NB4 (cell line): ENCODE data around the gene RCE1.
A peak's percentile ranks its signal among the peaks of the same experiment; 100 is the strongest.

Experiments
- DNase-seq: peaks from one replicate; pipeline ENCODE4 v3.0.0; 2010; ENCODE audit warnings: low read depth
- H3K4me3 ChIP-seq: one replicate; pipeline ENCODE4 v1.5.1; 2011; ENCODE audit warnings: mild to moderate bottlenecking, low read depth, low read length, moderate library complexity
- MYC ChIP-seq: IDR thresholded peaks from 2 replicates; pipeline ENCODE4 v1.6.1; 2011; ENCODE audit warnings: low read depth, low read length
- POLR2A ChIP-seq: IDR thresholded peaks from 2 replicates; pipeline ENCODE4 v1.6.1; 2011; ENCODE audit warnings: mild to moderate bottlenecking; ENCODE audit not compliant: insufficient read length; ENCODE audit errors: extremely low read depth
- TF ChIP-seq, protein P1 (sequence below): IDR thresholded peaks from one replicate; pipeline ENCODE4 v1.5.1; 2012; ENCODE audit warnings: low read depth, low read length
- TF ChIP-seq, protein P2 (sequence below): IDR thresholded peaks from 2 replicates; pipeline ENCODE4 v1.6.1; 2011; ENCODE audit warnings: low read depth, low read length

RCE1 gene

GRCh38 chr11:66850588-66851238 lies 7.5 kb downstream of the RCE1 start:
- H3K4me3 ChIP-seq = no peak overlapping the region
- TF ChIP-seq MYC (no peak), POLR2A (no peak)
- TF ChIP-seq, protein P1, sequence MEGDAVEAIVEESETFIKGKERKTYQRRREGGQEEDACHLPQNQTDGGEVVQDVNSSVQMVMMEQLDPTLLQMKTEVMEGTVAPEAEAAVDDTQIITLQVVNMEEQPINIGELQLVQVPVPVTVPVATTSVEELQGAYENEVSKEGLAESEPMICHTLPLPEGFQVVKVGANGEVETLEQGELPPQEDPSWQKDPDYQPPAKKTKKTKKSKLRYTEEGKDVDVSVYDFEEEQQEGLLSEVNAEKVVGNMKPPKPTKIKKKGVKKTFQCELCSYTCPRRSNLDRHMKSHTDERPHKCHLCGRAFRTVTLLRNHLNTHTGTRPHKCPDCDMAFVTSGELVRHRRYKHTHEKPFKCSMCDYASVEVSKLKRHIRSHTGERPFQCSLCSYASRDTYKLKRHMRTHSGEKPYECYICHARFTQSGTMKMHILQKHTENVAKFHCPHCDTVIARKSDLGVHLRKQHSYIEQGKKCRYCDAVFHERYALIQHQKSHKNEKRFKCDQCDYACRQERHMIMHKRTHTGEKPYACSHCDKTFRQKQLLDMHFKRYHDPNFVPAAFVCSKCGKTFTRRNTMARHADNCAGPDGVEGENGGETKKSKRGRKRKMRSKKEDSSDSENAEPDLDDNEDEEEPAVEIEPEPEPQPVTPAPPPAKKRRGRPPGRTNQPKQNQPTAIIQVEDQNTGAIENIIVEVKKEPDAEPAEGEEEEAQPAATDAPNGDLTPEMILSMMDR = no peak
- TF ChIP-seq, protein P2, sequence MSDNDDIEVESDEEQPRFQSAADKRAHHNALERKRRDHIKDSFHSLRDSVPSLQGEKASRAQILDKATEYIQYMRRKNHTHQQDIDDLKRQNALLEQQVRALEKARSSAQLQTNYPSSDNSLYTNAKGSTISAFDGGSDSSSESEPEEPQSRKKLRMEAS = no peak
- DNase-seq = no peak

GRCh38 chr11:66851239-66851596 lies 8.0 kb downstream of the RCE1 start:
- DNase-seq = no peak
- TF ChIP-seq, protein P2 = no peak
- TF ChIP-seq POLR2A = no peak
- no peak for TF ChIP-seq MYC

GRCh38 chr11:66851698-66852465 lies 8.6 kb downstream of the RCE1 start:
- no peak overlapping the region for H3K4me3 ChIP-seq
- no peak for DNase-seq
- TF ChIP-seq POLR2A = no peak
- no peak for TF ChIP-seq MYC
- TF ChIP-seq, protein P1 = peak; percentile 4
- TF ChIP-seq, protein P2 = no peak

More at GRCh38 chr11:66851239-66851596, 8.0 kb downstream of the RCE1 start:
- no peak overlapping the region for H3K4me3 ChIP-seq

DNA sequence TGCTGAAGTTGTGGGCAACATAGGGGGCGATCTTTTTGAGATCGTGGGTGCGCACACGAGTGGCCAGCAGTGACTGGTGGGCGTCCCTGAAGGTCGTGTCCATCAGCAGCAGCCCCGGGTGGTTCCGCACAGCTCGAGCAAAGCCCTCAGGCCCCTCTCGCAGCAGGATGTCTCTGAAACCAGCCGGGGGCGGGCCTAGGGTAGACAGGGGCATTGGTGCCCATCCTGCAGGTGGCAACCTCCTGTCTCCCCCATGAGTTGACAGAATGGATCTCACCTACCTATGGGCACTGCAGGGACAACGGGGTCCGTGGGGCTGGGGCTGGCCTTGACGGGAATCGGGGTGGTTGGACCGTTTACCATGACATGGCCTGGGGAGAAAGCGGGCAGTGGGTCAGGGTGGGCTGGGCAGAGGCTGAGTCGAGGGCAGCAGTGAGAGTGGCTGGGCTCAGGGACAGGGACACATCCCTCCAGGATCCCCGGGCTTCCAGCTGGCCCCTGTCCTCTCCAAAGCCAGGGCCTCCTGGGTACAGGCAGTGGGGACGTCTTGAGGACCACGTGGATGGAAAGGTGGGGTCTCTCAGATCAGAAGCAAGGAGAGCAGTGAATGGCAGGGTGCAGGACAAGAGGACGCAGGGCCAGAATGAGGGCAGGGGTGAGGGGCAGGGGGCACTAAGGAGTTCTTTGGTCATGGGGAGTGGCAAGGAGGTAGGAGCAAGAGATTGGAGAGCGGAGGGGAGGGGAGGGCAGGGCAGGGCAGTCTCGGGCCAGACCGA lies 9.4 kb downstream of the RCE1 start:
- no peak for DNase-seq

GRCh38 chr11:66853242-66854229 lies 10.3 kb downstream of the RCE1 start:
- no peak for DNase-seq
- H3K4me3 ChIP-seq = no peak overlapping the region
- TF ChIP-seq, protein P2 = no peak
- TF ChIP-seq MYC (no peak), POLR2A (no peak)
- TF ChIP-seq, protein P1 = no peak

More for the DNA sequence above, 9.4 kb downstream of the RCE1 start:
- TF ChIP-seq, protein P2 = no peak
- TF ChIP-seq, protein P1 = no peak
- TF ChIP-seq POLR2A = no peak
- no peak for TF ChIP-seq MYC
- no peak overlapping the region for H3K4me3 ChIP-seq
